NCI-H2081 (cell line): ENCODE data around the gene GCC2.
"Not testable (repeated sequence)": the region's sequence is repeated elsewhere in the genome, so short reads cannot be mapped to it uniquely, and the experiment has no call there.

Experiments
- DNase-seq, 2 experiments: peaks; one replicate each; lab custom pipeline; 2025; lab: John Stamatoyannopoulos, UW

Gene GCC2

GRCh38 chr2:108525258-108525657 is 76.3 kb downstream of the GCC2 start:
- DNase-seq: not testable (repeated sequence)

GRCh38 chr2:108531674-108532055 is 82.7 kb downstream of the GCC2 start:
- no peak for DNase-seq

GRCh38 chr2:108533832-108534583 is 85.0 kb downstream of the GCC2 start, which contains the start of gene LIMS1:
TSS of gene LIMS1 (plus strand) at chr2:108534470. CDS start at chr2:108534563, 93 bp downstream.
- DNase-seq: peak; percentile 78 to 84

- peak; percentile 28 to 45 for DNase-seq
Measured at GRCh38 chr2:108534584-108535356, 85.8 kb downstream of the GCC2 start.

- no peak for DNase-seq
Measured at GRCh38 chr2:108535357-108535631, 86.3 kb downstream of the GCC2 start.

GRCh38 chr2:108536133-108536780 is 87.3 kb downstream of the GCC2 start:
- DNase-seq: no peak

GRCh38 chr2:108536911-108537310 is 87.9 kb downstream of the GCC2 start:
- DNase-seq: no peak

- no peak for DNase-seq
Measured at GRCh38 chr2:108538000-108538625, 89.1 kb downstream of the GCC2 start.

GRCh38 chr2:108541451-108541850 is 92.4 kb downstream of the GCC2 start:
- no peak for DNase-seq

- no peak for DNase-seq
Measured at GRCh38 chr2:108542071-108542470, 93.1 kb downstream of the GCC2 start.

GRCh38 chr2:108547606-108548005 is 98.6 kb downstream of the GCC2 start:
- no peak for DNase-seq

- no peak for DNase-seq
Measured at GRCh38 chr2:108548208-108549003, 99.4 kb downstream of the GCC2 start.

- DNase-seq: no peak
Measured at GRCh38 chr2:108552566-108552965, 103.6 kb downstream of the GCC2 start.

- no peak for DNase-seq
Measured at GRCh38 chr2:108553209-108553919, 104.4 kb downstream of the GCC2 start.

GRCh38 chr2:108554528-108554927 is 105.5 kb downstream of the GCC2 start:
- DNase-seq: no peak

GRCh38 chr2:108555572-108555971 is 106.6 kb downstream of the GCC2 start:
- DNase-seq: no peak

GRCh38 chr2:108556581-108556980 is 107.6 kb downstream of the GCC2 start:
- not testable (repeated sequence) for DNase-seq
